AG08396 (cell line): ENCODE data around the gene PRAME.
"Not testable (repeated sequence)": the region's sequence is repeated elsewhere in the genome, so short reads cannot be mapped to it uniquely, and the experiment has no call there.

ENCODE experiments used
- DNase-seq: peaks from one replicate; pipeline ENCODE4 v3.0.0; 2012; ENCODE audit warnings: low spot score, mixed read lengths

PRAME gene

GRCh38 chr22:22558972-22559603, at the start of gene PRAME:
Gene PRAME, minus strand, starts transcription at chr22:22559265. Its CDS starts 2,433 bp downstream, at chr22:22556832.
- peak; percentile 59 for DNase-seq

GRCh38 chr22:22608022-22608421, 49.0 kb upstream of the PRAME start:
- DNase-seq, result not testable (repeated sequence)

GRCh38 chr22:22605074-22605404, 46.0 kb upstream of the PRAME start:
- DNase-seq, result no peak

GRCh38 chr22:22604326-22605073, 45.4 kb upstream of the PRAME start:
- DNase-seq, result no peak

- no peak for DNase-seq
Measured at GRCh38 chr22:22603470-22603947, 44.4 kb upstream of the PRAME start.

- DNase-seq, result no peak
Measured at GRCh38 chr22:22600531-22601261, 41.6 kb upstream of the PRAME start.

GRCh38 chr22:22599248-22599647, 40.2 kb upstream of the PRAME start:
- DNase-seq, result no peak

GRCh38 chr22:22598144-22598543, 39.1 kb upstream of the PRAME start:
- DNase-seq, result no peak

GRCh38 chr22:22595001-22595835, 36.2 kb upstream of the PRAME start:
- DNase-seq, result no peak

GRCh38 chr22:22593964-22594656, 35.0 kb upstream of the PRAME start:
- peak; percentile 35 for DNase-seq

- no peak for DNase-seq
Measured at GRCh38 chr22:22593250-22593649, 34.2 kb upstream of the PRAME start.

- no peak for DNase-seq
Measured at GRCh38 chr22:22591348-22592299, 32.6 kb upstream of the PRAME start.

- DNase-seq, result no peak
Measured at GRCh38 chr22:22590136-22590891, 31.2 kb upstream of the PRAME start.

GRCh38 chr22:22588485-22589164, 29.6 kb upstream of the PRAME start:
- no peak for DNase-seq

- DNase-seq, result no peak
Measured at GRCh38 chr22:22587577-22588188, 28.6 kb upstream of the PRAME start.

GRCh38 chr22:22584722-22585121, 25.7 kb upstream of the PRAME start:
- no peak for DNase-seq

- DNase-seq, result no peak
Measured at GRCh38 chr22:22583030-22583429, 24.0 kb upstream of the PRAME start.

- not testable (repeated sequence) for DNase-seq
Measured at GRCh38 chr22:22581524-22581923, 22.5 kb upstream of the PRAME start.
